ENCODE results near the gene RBM22. TPM values are rescaled to one million over a fixed set of nuclear protein-coding genes. Genes with fewer than 3 reads are reported as not detected.

Gene RBM22
- total RNA-seq = 33.2 and 38.2 TPM in 2 replicates

DNA sequence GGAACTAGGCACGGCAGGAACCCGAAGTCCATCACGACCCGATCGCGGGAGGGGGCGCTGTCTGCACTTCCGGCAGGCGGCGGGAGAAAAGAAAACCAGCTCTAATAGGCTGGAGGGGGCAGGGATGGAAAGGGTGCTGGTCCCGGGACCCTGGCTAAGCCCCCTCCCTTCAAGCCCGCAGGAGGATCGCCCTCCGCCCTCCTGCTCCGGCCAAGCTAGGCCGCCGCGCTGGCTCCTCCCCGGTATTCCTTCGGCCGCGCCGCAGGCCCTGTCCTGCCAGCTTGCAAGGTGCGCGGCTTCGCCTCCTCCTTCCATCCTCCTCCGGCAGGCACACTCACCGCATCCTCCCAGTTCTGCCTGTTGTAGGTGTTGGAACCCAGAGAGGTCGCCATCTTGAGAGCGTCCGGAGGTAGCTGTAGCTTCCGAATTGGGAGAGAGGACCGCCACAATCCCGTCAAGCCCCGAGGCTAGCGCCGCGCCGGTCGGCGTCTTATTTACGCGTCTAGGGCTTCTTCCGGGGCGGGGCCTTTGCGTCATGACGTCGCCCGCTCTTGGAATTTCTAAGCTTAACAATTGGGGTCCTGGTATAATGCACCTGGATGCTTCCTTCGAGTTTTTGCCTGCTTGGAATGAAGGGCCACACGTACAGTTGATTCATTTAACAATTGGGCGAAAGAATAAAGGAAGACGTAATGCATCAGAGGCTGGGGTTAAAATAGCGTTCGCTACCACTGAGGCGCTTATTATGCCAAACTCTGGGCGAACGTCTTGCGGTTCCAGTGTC is at the start of gene RBM22:
RBM22 (minus strand) TSS at position 469 of the 784 bp plus-strand sequence; CDS start at position 392, 77 bp downstream.

DNA sequence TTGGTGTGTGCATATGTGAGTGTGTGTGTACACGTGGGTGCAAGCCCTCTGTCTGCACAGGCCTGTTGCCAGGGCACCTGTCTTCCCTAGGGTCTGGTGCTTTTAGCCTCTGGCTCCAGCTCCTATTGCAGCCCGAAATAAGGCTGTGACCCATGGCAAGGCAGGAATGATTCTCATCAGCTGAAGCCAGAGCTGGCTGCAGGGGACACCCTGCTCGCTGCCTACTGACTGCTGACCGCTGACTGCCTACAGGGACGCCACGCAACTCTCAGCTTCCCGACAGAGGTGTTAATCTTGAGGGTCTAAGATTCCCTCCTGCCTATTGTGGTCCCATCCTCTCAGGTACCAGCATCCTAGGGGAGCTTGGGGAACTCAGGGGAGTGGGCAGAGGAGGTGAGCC is 39.8 kb downstream of the RBM22 start, which contains the start of gene MYOZ3:
MYOZ3 (plus strand) TSS at position 166 of the 400 bp plus-strand sequence. CDS start 1,691 bp downstream, outside the sequence.

Other genes starting within 250 kb of the RBM22 start
- gene NDST1, start 192.9 kb downstream of the RBM22 start, total RNA-seq = 76.7 and 92.8 TPM in 2 replicates
- gene SYNPO, start 60.4 kb downstream of the RBM22 start, total RNA-seq = 14.1 and 15.3 TPM in 2 replicates
- gene MYOZ3, start 39.8 kb downstream of the RBM22 start, total RNA-seq = 0.26 and 0.40 TPM in 2 replicates
- gene DCTN4, start 58.0 kb upstream of the RBM22 start, total RNA-seq = 46.2 and 76.3 TPM in 2 replicates
- gene SMIM3, start 77.7 kb upstream of the RBM22 start, total RNA-seq = 63.6 and 95.3 TPM in 2 replicates
- gene IRGM, start 145.5 kb upstream of the RBM22 start, total RNA-seq = 13.3 TPM in 1 of 2 replicates, not detected in the other
- 3.6 and 6.6 TPM in 2 replicates for gene ZNF300, start 203.9 kb upstream of the RBM22 start, total RNA-seq